Endodermal cell (in vitro differentiated cells): Measurements from ENCODE around the gene TRIM66. TPM values are rescaled to one million over a fixed set of nuclear protein-coding genes. Genes with fewer than 3 reads are reported as not detected.
A peak's percentile ranks its signal among the peaks of the same experiment; 100 is the strongest.

Experiments used
- DNase-seq: peaks from one replicate; pipeline ENCODE4 v3.0.0-alpha.2; 2017
- H3K27ac ChIP-seq: 2 replicates; pipeline ENCODE4 v1.5.1; 2013; ENCODE audit warnings: mild to moderate bottlenecking, low read depth, low read length, moderate library complexity
- H3K27me3 ChIP-seq: 2 replicates; pipeline ENCODE4 v1.6.1; 2013; ENCODE audit warnings: mild to moderate bottlenecking, low read length, moderate library complexity; ENCODE audit not compliant: insufficient read depth, control insufficient read depth, poor library complexity, severe bottlenecking
- H3K36me3 ChIP-seq: 2 replicates; pipeline ENCODE4 v1.7.0; 2013; ENCODE audit warnings: mild to moderate bottlenecking, low read length, moderate library complexity; ENCODE audit not compliant: control insufficient read depth, insufficient read depth
- H3K4me1 ChIP-seq: one replicate; pipeline ENCODE4 v1.7.0; 2013; ENCODE audit warnings: low read length; ENCODE audit not compliant: control insufficient read depth, insufficient read depth
- H3K4me3 ChIP-seq: 2 replicates; pipeline ENCODE4 v1.5.1; 2013; ENCODE audit warnings: mild to moderate bottlenecking, low read length, moderate library complexity
- H3K9ac ChIP-seq: 2 replicates; pipeline ENCODE4 v1.6.1; 2013; ENCODE audit warnings: mild to moderate bottlenecking, low read length, moderate library complexity; ENCODE audit not compliant: poor library complexity, severe bottlenecking; ENCODE audit errors: extremely low read depth
- H3K9me3 ChIP-seq: 2 replicates; pipeline ENCODE4 v1.6.1; 2013; ENCODE audit warnings: mild to moderate bottlenecking, low read length, moderate library complexity; ENCODE audit not compliant: control insufficient read depth
- H3K27ac Mint-ChIP-seq: 2 replicates; pipeline ENCODE4 v1.8.0; 2020; ENCODE audit warnings: mixed read lengths
- H3K27me3 Mint-ChIP-seq: 2 replicates; pipeline ENCODE4 v1.8.0; 2021; ENCODE audit warnings: mild to moderate bottlenecking, mixed read lengths; ENCODE audit not compliant: insufficient read depth
- H3K36me3 Mint-ChIP-seq: 2 replicates; pipeline ENCODE4 v1.8.0; 2020; ENCODE audit warnings: low read depth, mixed read lengths
- H3K4me1 Mint-ChIP-seq: 2 replicates; pipeline ENCODE4 v1.8.0; 2020; ENCODE audit warnings: mixed read lengths
- H3K4me3 Mint-ChIP-seq: 2 replicates; pipeline ENCODE4 v1.8.0; 2020; ENCODE audit warnings: mild to moderate bottlenecking, moderate library complexity, mixed read lengths
- H3K9me3 Mint-ChIP-seq: 2 replicates; pipeline ENCODE4 v1.8.0; 2020; ENCODE audit warnings: mild to moderate bottlenecking, mixed read lengths
- WGBS, 2 experiments: methylation state at CpG; one replicate each; pipeline versions ENCODE4 v1.1.5 to v1.1.7; 2013; ENCODE audit warnings: missing lambda C conversion rate in 2 of 2, mixed read lengths in 1 of 2; ENCODE audit not compliant: insufficient coverage in 1 of 2, insufficient read length in 1 of 2; 5-methylcytosine and 5-hydroxymethylcytosine counted together
- total RNA-seq, 2 donors: library from RNA; stranded (reverse); fragmentation: NEBNext Ultra II Directional in 1 of 2; extraction: Animal tissue kit (Norgen Biotek cat#: 25700) in 1 of 2; gene quantifications; 2 replicates in 1 of 2; 3 replicates in 1 of 2; pipeline ENCODE4 v1.2.1, GENCODE V29; 2021
- TF ChIP-seq, protein P1 (sequence below): fragments of 200-600 bp; sonication (generic); conservative IDR thresholded peaks from 2 replicates; pipeline ENCODE4 v1.5.0; 2021; ENCODE audit warnings: antibody characterized with exemption, mild to moderate bottlenecking

TRIM66 gene
- total RNA-seq, 2 donors from 2014 or later = 4.3 to 4.6 TPM

DNA sequence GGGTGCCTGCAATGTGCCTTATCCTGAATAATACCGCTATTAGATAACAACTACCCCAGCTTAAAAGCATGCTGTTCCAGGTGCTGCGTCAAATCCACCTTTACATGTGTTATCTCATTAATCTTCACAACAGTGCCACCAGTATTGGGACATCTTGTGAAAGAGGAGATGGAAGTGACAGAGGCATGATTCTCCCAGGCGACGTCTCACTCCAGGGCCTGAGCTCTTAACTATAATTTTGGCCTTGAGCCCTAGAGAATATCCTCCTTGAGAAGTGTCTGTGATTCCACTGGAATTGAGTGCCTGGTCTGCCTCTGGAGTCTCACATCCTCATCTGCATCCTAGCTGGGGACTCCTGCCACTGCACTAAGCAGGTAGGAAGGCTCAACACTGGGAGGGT, 43.9 kb upstream of the TRIM66 start:
- whole genome bisulfite sequencing, 2 experiments = 93 to 100% methylated on average over 4 of the region's 4 CpGs
- Mint-ChIP-seq H3K27me3 (no peaks in the 10 kb centered on the region), H3K4me1 (peaks cover 48% of the 10 kb centered on the region), H3K4me3 (no peak overlapping the region), H3K36me3 (peaks cover 28% of the 10 kb centered on the region), H3K27ac (no peak overlapping the region), H3K9me3 (no peaks in the 10 kb centered on the region)
- H3K4me3 ChIP-seq = no peak overlapping the region
- no peaks in the 10 kb centered on the region for H3K27me3 ChIP-seq
- no peaks in the 10 kb centered on the region for H3K9me3 ChIP-seq
- TF ChIP-seq, protein P1, sequence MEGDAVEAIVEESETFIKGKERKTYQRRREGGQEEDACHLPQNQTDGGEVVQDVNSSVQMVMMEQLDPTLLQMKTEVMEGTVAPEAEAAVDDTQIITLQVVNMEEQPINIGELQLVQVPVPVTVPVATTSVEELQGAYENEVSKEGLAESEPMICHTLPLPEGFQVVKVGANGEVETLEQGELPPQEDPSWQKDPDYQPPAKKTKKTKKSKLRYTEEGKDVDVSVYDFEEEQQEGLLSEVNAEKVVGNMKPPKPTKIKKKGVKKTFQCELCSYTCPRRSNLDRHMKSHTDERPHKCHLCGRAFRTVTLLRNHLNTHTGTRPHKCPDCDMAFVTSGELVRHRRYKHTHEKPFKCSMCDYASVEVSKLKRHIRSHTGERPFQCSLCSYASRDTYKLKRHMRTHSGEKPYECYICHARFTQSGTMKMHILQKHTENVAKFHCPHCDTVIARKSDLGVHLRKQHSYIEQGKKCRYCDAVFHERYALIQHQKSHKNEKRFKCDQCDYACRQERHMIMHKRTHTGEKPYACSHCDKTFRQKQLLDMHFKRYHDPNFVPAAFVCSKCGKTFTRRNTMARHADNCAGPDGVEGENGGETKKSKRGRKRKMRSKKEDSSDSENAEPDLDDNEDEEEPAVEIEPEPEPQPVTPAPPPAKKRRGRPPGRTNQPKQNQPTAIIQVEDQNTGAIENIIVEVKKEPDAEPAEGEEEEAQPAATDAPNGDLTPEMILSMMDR = no peak
- no peak for DNase-seq
- H3K4me1 ChIP-seq = peaks cover 25% of the 10 kb centered on the region
- H3K9ac ChIP-seq = no peak overlapping the region
- H3K36me3 ChIP-seq = peaks cover 90% of the 10 kb centered on the region
- H3K27ac ChIP-seq = no peak overlapping the region

DNA sequence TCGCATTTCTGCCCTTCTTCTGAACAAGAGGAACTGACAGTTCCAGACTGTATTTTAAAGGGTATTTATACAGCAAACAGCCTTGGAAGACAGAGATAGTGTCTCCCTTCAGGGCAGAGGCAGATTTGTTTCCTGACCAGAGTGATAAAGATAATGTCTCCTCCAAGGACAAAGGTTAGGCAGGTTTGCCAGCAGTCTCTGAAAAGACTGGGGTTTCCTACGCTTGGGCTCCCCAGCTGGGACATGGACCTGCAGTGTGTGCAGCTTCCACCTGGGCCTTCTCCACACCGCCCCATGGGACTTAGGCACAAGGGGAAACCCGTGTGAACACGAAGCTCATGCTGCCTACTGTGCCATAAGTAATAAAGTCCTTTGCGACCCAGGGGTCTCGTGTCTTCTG, 42.2 kb upstream of the TRIM66 start:
- WGBS, 2 experiments = 95 to 100% methylated on average over 3 to 7 of the region's 7 CpGs
- Mint-ChIP-seq H3K27me3 (no peaks in the 10 kb centered on the region), H3K4me1 (peaks cover 62% of the 10 kb centered on the region)

DNA sequence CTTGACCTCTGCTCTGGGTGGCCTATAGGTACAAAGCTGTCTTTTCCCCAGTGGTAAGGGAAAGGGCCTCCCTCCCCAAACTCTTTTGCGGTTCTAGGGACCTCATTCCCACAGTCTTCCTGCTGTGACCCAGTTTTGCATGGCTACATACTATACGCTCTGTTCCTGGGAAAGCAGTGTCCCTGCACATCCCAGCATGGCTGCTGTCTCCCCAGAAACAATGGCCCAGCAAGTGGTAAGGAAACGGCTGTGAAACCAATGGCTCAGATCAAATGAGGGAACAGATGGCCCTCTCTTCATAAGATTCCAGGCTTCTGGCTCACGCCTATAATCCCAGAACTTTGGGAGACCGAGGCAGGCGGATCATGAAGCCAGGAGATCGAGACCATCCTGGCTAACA, 41.2 kb upstream of the TRIM66 start:
- peak overlapping the region; percentile 79 for H3K27ac Mint-ChIP-seq
- Histone ChIP-seq H3K9me3 (no peaks in the 10 kb centered on the region), H3K27ac (peak overlapping the region; percentile 40)

More for the DNA sequence above, 42.2 kb upstream of the TRIM66 start:
- Histone ChIP-seq H3K9ac (no peak overlapping the region), H3K4me1 (peaks cover 26% of the 10 kb centered on the region), H3K4me3 (peak overlapping the region; percentile 11), H3K27ac (no peak overlapping the region), H3K27me3 (no peaks in the 10 kb centered on the region), H3K36me3 (peaks cover 92% of the 10 kb centered on the region), H3K9me3 (no peaks in the 10 kb centered on the region)
- TF ChIP-seq, protein P1 = no peak
- Mint-ChIP-seq H3K4me3 (no peak overlapping the region), H3K9me3 (no peaks in the 10 kb centered on the region), H3K36me3 (peaks cover 20% of the 10 kb centered on the region), H3K27ac (no peak overlapping the region)
- no peak for DNase-seq

More for the DNA sequence above, 41.2 kb upstream of the TRIM66 start:
- WGBS, 2 experiments = 74 to 86% methylated on average over 4 to 7 of the region's 7 CpGs
- Mint-ChIP-seq H3K36me3 (peaks cover 14% of the 10 kb centered on the region), H3K27me3 (no peaks in the 10 kb centered on the region), H3K9me3 (no peaks in the 10 kb centered on the region), H3K4me3 (no peak overlapping the region), H3K4me1 (peaks cover 71% of the 10 kb centered on the region)
- no peak for DNase-seq
- Histone ChIP-seq H3K4me1 (peaks cover 33% of the 10 kb centered on the region), H3K27me3 (no peaks in the 10 kb centered on the region), H3K36me3 (peaks cover 91% of the 10 kb centered on the region), H3K9ac (no peak overlapping the region), H3K4me3 (no peak overlapping the region)
- TF ChIP-seq, protein P1 = no peak
